ENCODE results near the gene TTC7B.

- TF ChIP-seq, protein P1, sequence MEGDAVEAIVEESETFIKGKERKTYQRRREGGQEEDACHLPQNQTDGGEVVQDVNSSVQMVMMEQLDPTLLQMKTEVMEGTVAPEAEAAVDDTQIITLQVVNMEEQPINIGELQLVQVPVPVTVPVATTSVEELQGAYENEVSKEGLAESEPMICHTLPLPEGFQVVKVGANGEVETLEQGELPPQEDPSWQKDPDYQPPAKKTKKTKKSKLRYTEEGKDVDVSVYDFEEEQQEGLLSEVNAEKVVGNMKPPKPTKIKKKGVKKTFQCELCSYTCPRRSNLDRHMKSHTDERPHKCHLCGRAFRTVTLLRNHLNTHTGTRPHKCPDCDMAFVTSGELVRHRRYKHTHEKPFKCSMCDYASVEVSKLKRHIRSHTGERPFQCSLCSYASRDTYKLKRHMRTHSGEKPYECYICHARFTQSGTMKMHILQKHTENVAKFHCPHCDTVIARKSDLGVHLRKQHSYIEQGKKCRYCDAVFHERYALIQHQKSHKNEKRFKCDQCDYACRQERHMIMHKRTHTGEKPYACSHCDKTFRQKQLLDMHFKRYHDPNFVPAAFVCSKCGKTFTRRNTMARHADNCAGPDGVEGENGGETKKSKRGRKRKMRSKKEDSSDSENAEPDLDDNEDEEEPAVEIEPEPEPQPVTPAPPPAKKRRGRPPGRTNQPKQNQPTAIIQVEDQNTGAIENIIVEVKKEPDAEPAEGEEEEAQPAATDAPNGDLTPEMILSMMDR (IDR thresholded peaks at IDR 0.05; ENCODE audit: insufficient read depth, low read length), result no peak
- no peak for TF ChIP-seq POLR2AphosphoS5 (IDR thresholded peaks at IDR 0.05; ENCODE audit: low read depth)
Observed at GRCh38 chr14:90513161-90514014, 302.8 kb downstream of the TTC7B start.

Measured in HL-60 (cell line).